CD4-positive, alpha-beta T cell treated with Interleukin-6 at 100 ng/mL for 8 hours (primary cell): ENCODE data around the gene SMARCB1.

Source experiments
- DNase-seq: peaks from one replicate; pipeline ENCODE4 v3.0.0-alpha.2; 2020; ENCODE audit warnings: mixed read lengths, low spot score

Gene SMARCB1

DNA sequence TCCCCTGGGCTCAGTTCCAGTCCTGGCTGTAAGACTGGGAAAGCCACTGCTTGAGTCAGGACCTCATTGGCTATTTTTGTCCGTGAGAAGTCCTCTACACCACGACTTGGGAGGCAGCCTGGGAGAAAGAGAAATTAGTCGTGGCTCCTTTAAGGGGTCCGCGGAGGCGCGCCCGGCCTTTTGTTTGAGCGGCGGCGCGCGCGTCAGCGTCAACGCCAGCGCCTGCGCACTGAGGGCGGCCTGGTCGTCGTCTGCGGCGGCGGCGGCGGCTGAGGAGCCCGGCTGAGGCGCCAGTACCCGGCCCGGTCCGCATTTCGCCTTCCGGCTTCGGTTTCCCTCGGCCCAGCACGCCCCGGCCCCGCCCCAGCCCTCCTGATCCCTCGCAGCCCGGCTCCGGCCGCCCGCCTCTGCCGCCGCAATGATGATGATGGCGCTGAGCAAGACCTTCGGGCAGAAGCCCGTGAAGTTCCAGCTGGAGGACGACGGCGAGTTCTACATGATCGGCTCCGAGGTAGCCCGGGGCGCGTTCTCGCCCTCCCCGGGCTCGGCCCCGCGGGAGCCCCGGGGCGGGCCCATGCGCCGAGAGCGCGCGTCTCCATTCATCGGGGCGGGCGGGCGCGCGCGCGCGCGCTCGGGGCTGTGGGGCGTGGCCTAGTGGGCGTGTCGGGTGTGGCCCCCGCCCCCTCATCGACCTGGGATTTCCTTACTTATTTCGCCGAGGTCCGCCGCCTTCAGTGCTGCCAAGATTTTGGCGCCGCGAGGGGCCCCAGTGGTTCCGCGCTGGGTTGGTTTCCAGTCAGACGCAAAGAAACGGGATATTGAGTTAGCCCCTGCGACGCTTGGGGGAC lies at the start of gene SMARCB1:
Gene SMARCB1, plus strand, starts transcription at position 215 of the 848 bp plus-strand sequence. Its CDS starts 204 bp downstream, at position 419.
- peak; percentile 86 for DNase-seq

DNA sequence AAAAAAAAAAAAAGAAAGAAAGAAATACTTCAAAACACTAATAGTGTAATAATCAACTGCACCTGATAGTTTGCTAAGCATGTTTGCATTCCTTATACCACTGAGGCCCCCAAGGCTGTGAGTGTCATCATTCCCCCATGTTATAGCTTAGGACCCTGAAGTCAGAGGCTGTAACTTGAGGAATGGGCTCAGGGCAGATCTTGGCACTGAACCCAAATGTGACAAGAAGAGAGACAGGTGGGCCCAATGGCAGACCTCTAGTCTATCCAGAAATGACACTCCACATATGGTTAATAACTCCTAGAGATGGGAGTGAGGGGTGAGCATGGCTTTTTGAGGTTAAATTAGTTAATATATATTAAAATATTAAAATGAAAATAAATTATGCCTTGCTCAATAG lies 49.1 kb upstream of the SMARCB1 start:
- no peak for DNase-seq

DNA sequence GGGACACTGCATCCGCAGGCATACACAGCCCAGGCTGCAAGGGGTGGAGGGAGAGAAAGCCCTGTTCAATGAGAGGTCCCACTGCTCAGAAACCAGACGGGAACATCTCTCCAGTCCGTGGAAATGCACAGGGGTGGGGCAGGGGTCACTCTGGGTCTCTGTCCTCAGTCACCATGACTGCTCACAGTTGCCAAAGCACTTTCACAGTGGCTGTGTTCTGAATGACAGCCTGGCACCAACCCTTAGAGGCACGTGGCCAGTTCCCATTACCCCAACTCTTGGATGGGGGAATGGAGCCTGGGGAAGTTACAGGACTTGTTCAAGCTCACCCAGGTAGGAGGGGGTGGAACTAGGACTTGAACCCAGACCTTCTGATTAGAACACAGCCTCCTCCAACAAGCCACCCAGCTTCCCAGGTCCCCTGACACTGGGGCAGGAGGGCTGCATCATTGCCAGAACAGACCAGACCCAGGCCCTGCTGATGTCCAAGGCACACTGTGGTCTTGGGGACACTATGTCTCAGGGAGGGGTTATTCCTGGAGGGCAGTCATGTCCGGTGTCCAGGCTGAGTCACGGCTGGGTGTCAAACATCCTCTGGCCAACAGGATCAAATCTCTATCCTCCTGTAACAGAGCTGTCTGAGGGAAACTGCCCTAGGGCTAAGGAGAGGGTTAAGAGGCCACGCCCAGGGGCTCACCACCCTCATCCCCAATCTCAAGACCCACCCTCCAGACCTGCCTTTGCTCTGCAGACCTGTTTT lies 44.1 kb upstream of the SMARCB1 start:
- DNase-seq: no peak

DNA sequence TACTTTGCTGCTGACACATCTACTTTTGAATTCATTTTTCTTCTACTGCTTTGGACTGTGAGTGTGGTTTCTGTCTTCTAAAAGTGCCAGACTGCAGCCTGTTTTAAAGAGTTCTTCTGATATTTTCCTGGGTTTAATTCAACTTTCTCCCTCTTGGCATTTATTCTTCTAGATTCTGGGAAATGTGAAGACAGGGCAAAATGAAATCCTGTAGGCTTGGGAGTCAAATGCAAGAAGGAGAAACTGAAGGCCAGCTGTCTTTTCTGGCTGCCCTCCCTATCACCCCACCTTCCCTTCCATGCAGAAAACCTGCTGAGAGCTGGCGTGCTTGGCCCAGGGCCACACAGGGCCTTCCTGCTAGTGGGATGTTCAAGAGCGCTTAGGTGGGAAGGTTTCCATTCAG lies 43.5 kb upstream of the SMARCB1 start:
- DNase-seq: no peak

DNA sequence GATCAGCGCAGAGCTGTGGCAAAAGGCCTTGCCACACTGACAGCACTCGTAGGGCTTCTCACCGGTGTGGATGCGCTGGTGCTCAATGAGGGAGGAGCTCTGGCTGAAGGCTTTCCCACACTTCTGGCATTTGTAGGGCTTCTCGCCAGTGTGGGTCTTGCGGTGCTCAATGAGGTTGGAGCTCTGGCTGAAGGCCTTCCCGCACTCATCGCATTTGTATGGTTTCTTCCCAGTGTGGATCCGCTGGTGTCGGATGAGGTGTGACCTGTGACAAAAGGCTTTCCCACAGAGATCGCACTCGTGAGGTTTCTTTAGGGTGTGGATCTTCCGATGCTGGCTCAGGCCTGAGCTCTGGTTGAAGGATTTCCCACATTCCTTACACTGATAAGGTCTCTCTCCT lies 42.8 kb upstream of the SMARCB1 start:
- DNase-seq: no peak

DNA sequence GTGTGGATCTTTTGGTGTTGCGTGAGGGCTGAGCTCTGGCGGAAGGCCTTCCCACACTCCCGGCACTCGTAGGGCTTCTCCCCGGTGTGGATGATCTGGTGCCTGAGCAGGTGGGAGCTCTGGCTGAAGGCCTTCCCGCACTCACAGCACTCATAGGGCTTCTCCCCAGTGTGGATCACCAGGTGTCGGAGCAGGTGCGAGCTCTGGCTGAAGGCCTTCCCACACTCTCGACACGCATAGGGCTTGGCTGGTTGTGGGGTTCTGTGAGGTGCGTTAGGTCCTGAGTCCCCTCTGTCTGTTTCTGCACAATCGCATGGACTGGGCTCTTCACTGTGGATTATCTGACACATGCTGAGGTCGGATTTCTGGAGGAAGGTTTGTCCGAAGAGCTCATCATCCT lies 42.3 kb upstream of the SMARCB1 start:
- DNase-seq: no peak

DNA sequence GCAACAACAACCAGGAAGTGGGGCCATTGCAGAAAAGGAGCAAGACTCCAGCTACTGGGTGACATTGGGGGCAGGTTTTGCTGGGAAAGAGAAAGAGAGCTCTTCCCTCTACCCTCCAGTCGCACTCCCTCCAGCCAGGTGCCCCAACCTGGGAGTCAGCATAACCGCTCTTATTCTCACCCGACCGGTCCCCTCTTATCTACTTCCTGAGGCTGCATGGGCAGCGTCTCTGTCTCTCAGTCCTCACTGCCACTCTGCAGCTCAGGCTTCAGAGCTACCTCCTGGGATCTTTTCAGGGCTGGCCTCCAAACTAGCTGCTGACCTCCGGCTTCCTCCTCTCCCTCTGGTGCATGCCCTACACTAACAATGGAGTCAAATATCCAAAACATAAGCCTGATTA lies 41.0 kb upstream of the SMARCB1 start:
- no peak for DNase-seq

DNA sequence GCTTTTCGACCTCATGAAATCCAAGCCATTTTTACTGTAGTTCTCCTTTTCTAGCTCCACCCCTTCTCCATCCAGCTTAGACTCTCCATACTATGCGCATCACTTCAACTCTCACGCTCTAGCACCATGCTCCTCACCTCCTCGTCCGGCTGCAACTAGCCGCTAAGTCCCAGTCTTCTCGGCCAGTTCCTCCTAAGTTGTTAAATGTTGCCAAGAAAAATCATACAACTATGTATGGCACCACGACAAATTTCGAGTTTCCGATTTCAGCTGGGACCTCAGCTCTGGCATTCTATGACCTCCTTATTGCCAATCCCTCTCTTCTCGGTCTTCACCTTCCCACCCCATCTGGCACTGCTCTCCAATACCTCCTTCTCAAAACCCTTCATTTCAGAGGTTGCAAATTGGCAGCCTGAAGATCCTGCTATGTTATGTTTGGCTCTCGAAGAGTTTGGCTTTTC lies 36.9 kb upstream of the SMARCB1 start:
- DNase-seq: no peak

DNA sequence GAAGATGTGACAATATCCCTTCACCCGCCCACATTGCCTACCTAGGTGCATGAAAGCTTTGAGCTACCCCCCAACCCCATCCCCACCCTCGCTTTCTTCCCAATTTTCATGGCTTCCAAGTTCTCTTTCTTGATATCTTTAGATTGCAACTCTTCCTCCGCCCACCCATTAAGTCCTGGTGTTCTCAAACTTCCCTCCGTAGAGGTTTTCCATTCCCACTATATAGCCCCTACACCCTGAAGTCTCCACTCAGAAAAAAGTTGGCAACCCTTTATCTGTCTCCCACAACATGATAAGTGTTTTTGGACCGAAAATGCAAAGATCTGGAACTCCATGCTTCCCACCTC lies 36.4 kb upstream of the SMARCB1 start:
- no peak for DNase-seq

DNA sequence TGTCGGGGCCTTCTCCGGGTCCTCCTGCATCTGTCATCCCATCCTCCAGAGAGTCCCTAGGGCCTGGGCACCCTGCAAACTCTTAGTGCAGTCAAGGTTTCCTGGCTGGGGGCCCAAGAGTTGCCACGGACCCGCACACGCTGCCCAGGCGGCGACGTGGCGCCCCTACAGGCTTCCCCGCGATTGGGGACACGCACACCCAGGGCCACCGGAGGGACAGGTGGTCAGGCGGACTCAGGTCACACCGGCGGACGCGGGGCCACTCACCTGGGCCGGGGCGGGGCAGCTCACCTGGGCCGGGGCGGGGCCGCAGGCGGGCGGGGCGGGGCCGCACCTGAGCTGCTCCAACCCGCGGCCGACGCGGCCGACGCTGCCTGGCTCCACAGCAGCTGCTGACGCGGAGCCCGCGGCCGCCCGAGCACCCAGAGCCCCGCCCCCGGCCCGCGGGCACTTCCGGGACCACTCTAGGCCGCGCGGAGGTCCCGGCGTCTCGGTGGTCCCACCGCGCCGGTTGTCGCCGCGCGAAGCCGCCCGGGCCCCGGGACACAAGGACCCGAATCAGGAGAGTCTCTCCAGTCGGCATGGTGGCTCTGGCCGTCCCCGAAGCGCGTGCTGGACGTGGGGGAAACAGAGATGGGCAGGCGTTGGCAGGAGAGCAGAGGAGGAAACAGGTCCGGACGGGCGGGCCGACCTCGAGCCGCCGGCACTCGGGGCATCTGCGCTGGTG lies 35.9 kb upstream of the SMARCB1 start, which contains the start of gene ZNF70:
Gene ZNF70, minus strand, starts transcription at position 399 of the 727 bp plus-strand sequence. CDS start 5,972 bp downstream, outside the sequence.
- DNase-seq: peak; percentile 87

DNA sequence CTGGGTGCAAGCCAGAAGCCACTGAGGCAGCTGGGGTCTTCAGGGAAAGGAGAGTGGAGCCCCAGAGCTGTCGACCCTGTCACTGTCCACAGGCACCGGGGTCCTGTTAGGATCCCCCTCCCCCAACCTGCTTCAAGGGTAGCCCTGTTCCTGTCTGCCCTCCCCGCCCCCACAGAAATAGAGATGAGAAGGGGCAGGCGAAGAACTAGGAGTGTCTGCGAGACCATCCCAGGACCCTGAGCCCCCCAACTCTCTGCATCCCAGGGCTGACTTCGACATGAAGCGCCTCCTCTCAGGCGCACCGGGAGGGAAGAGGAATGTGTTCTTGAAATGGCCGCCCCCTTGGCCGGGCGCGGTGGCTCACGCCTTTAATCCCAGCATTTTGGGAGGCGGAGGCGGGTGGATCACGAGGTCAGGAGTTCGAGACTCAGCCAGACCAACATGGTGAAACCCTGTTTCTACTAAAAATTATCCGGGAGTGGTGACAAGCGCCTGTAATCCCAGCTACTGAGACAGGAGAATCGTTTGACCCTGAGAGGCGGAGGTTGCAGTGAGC lies 35.2 kb upstream of the SMARCB1 start:
- no peak for DNase-seq

DNA sequence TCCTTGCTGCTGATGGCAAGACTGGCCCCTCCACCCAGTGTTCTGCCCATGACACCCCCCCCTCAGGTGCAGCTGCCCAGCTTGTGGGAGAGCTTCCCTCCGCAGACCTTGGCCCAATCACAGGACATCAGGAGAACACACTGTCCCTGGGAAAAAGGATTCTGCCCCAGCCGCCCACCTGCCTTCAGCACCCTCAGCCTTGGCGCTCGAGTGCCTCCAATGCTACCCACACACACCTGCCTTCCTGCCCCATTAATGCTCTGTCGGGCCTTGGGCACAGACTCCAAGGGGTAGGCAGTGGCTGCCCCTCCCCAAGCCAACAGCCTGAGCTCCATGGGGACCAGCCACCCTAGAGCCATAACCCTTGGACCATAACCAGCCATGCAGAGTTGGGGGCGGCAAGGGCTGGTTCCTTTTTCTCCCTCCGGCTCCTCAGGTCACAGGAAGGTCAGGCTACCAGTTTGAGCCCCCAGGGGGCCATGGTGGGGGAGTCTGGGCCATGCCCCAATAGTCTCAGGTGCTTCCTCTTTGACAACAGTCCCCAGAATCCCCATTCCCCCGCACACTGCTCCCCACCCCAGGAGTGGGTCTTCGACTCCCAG lies 34.6 kb upstream of the SMARCB1 start:
- DNase-seq: no peak

DNA sequence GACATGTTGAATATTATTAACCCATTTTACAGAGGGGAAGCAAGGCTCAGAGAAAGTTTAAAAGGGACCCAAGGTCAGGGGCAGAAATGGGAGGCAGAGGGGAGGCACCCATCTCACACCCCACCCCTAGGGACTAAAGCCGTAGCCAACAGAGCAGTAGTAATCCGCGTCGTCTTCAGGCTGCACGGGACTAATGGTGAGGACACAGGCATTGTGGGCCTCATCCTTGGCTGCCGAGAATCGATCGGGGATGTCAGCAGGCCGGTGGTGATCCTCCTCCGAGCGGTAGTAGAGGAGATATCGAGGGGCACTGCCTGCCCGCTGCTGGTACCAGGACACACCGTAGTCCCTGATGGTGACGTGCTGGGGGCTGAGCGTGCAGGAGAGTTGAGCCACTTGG lies 34.0 kb upstream of the SMARCB1 start:
- no peak for DNase-seq

DNA sequence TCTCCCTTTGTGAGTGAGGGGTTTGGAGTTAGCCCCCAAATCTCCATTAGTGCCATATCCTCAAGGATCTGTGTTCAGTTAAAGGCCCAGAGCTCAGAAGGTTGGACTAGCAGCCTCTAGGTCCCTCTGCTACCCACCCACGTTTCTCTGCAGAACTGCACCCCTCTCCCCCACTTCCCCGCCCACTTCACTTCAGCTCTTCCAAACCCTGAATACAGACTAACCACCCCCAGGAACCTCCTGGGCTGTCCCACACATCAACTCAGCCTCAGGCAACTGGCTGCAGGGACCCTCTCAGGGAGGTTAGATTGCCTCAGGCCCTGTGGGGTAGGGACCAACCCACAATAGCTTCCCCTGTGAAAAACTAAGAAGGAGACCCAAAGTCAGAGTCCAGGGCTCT lies 33.4 kb upstream of the SMARCB1 start:
- no peak for DNase-seq

DNA sequence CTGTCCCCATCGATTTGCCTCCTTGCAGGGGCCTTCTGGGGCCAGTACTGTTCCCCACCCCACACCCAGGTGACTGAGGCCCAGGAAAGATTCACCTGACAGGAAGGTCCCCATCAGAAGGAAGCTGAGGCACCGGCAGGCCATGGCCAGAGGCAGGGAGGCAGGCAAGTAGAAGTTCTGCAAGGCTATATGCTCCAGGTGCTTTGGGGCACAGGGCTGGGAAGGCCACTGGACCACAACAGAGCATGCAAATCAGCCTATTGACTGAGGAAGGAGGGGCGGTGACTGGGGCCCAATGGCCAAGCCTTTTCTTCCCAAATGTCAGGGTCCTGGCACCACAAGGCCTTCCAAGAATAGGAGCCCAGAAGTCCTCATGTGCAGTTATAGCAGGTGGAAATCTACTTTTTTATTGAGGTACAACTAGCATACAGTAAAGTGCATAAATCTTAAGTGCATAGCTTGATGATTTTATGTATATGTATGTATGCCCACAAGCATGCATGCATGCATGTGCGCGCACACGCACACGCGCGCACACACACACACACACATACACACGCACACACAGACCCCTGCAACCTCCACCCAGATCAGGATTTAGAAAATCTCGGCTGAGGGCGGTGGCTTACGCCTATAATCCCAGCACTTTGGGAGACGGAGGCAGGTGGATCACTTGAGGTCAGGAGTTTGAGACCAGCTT lies 32.4 kb upstream of the SMARCB1 start, which contains the start of gene VPREB3:
Gene VPREB3, minus strand, starts transcription at position 206 of the 700 bp plus-strand sequence. Its CDS starts 62 bp downstream, at position 144.
- no peak for DNase-seq

DNA sequence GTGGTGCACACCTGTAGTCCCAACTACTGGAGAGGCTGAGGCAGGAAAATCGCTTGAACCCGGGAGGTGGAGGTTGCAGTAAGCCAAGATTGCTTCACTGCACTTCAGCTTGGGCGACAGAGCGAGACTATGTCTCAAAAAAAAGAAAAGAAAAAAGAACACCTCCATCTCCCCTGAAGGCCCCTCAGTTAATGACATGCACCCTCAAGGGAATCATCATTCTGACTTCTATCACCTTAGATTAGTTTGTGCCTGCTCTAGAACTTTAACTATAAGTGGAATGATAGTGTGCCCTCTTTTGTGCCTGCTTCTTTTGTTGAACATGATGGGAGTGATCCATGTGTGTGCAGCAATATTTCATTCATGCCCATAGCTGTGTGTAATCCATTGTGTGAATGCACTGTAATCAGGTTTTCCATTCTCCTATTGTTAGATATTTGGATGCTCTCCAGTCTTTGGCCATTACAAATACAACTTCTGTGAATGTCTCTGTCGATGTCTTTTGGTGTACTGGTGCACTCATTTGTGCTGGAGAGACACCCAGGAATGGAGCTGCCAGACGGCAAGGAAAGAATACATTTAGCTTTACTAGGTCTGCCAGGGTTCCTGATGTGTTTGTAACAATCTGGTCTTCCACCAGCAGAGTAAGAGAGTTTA lies 31.7 kb upstream of the SMARCB1 start:
- no peak for DNase-seq

DNA sequence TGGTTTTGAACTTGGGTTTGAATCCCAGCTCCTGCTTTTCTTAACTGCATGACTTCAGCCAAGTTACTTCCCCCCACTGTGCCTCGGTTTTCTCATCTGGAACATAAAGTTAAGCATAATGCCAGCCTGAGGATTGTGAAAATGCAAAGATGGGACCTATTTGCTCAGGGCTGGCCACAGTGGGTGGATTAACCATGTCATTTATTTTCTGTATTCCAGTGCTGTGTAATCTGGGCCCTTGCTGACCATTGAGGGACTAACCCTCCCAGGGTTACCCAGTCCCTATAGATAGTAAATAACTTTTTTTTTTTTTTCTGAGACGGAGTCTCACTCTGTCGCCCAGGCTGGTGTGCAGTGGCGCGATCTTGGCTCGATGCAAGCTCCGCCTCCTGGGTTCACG lies 31.1 kb upstream of the SMARCB1 start:
- DNase-seq: no peak

DNA sequence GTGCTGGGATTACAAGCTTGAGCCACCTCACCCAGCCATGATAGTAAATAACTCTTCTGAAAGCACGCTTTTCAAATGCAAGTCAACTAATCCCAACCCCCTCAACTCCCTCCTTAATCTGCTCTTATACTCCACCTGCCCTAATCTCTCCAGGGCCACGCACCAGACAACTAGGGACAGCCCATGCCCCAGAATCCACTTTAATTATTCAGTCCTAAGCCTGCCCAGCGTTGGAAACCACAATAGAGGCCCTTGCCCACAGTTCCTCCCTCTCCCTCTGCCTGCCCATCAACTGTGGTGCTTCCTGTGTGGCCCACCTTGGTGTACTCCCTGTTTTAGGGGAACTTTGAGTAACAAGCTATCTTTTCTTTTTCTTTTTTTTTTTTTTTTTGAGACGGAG lies 29.9 kb upstream of the SMARCB1 start:
- no peak for DNase-seq

DNA sequence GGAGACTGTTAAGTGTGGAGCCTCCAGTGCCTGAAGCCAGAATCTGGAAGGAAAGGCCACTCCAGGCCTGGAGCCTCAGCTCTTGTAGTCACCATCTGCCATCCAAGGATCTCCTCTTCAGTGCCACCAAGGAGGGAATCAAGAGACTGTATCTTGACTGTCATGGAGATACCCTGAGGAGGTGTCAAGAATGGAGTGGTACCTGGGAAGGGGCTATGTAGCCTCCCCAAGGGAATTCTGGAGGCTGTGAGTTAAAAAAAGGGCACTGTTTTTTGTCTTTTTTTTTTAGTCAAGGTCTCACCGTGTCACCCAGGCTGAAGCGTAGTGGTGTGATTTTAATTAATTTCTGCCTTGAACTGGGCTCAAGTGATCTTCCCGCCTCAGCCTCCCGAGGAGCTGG lies 27.2 kb upstream of the SMARCB1 start:
- DNase-seq: no peak

DNA sequence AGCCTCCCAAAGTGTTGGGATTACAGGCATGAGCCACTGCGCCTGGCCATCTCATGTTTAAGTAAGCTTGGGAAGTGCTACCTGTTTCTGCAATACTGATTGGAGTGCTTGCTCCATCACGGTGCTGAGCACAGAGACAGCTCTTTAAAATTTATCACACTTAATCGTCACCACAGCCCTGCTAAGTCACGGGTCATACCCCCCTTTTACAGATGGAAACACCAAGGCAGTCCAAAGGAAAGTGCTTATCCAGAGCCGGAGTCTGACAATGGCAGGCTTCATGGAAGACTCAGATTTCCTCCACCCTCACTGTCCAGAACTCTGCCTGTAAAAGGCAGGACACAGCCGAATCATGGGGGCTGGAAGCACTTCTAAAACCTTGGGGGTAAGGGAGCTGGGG lies 26.7 kb upstream of the SMARCB1 start:
- DNase-seq: no peak
